HG02763 (cell line): ENCODE data around the gene TCF3.

Experiments used
- ATAC-seq: cut with Tn5 transposase; IDR thresholded peaks from one replicate; pipeline ENCODE4 v1.9.1; 2021; ENCODE audit warnings: mild to moderate bottlenecking, moderate library complexity; ENCODE audit not compliant: unreplicated experiment

The TCF3 gene

DNA sequence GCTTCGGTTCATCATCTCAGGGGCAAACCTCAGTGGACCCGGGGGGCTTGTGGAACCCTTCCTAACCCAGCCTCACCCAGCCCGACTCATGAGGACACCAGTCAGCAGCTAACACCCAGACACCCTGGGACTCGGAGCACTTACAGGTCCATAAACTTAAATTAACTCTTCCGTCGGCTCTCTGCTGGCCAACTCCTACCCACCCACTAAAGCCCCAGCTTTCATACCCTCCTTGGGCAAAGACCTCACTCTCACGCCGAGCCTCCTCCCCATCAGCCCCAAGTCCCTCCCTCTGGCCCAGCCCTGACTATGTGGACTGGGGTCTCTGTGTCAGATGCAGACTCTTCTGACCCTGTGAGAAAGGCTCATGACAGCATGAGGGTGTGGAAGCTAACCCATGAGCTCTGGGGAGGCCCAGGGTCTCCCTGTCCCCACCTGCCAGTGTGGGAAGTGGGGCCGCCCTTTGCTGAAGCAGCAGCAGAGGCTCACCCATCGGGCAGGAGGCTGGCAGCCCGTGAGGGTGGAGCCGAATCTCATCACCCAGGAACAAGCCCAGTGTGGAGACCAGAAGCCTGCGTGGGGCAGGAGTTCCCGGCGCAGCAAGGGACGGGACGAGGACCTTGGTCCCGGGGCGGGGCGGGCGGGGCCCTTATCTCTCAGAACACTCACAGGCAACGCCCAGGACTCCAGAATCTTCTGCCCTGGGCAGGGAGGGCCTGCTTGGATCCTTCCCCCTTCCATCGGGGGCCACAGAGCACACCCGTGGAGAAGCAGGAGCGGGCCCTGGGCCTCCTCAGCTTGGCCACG lies 19.8 kb downstream of the TCF3 start:
- ATAC-seq: no peak

- no peak for ATAC-seq
Measured at GRCh38 chr19:1631557-1632100, 20.8 kb downstream of the TCF3 start.

DNA sequence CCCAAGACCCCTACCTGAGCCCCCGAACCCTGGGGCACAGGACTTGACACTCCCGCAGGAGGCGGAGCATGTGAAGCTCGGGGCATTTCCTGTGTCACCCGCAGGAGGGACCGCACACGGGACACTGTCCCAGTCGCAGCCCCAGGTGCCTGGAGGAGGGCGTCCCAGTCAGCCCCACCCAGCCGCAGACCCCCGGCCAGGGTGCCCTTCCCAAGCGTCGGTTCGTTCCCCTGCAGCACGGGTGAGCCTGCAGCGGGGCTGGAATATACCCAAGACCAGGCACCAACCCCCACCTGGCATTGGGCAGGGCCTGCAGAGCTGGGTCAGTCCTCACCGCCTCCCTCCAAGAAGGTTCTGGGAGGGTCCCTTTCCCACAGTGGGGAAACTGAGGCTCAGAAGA lies 21.6 kb downstream of the TCF3 start:
- no peak for ATAC-seq

DNA sequence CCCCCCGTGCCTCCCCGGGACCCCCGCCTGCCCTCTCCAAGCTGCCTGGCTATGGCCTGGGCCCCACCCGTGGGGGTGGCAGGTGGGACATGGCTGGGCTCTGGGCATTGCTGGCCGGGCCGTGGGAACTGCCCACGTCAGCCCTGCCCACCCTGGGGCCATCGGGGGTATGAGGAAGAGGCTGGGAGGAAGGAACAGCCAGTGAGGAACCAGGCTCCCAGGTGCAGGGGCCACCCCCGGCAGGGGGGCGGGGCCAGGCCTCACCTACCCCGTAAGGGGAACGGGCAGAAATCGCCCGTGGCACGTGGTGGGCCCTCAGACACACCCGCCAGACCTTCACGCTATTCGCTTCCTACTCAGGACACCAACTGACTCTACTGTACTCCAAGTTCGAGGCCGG lies 22.4 kb downstream of the TCF3 start:
- no peak for ATAC-seq

DNA sequence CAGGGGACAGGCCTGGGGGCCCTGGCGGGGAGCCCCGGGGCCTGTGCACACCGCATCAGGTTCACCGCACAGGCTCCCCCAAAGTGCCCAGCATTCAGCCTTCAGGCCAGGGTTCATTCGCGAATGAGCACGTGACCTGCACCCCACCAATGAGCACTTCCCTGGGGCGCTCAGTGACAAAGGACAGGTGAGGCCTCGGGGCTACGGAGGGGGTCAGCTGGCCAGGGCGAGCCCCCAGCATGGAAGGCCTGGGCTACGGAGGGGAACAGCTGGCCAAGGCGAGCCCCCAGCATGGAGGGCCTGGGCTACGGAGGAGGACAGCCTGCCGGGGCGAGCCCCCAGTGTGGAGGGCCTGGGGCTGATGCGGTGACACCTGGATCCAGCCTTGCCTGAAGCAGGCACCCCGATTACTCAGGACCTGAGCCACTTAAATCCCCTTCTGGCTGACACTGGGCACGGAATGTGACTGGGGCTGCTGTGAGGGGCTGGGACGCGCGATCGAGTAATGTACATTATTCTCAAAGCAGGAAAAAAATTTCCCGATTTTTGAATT lies 23.1 kb downstream of the TCF3 start:
- ATAC-seq: no peak

DNA sequence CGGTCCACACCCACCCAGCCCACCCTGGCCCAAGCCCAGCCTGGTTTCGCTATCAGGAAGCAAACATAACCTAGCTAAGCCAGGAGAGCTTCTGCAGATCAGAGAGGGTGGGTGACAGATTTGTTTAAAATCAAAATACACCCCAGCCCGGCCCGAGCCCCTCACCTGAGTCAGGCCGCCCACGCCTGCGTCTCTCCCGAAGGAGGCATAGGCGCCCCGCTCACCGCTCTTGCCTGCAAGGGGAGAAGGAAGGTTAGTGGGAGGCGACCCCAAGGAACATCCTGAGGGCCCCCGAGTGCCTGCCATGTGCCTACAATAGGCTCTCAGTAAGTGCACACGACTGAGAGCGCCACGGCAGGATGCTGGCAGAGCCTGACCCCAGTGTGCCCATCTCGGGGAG lies 25.2 kb downstream of the TCF3 start:
- no peak for ATAC-seq

DNA sequence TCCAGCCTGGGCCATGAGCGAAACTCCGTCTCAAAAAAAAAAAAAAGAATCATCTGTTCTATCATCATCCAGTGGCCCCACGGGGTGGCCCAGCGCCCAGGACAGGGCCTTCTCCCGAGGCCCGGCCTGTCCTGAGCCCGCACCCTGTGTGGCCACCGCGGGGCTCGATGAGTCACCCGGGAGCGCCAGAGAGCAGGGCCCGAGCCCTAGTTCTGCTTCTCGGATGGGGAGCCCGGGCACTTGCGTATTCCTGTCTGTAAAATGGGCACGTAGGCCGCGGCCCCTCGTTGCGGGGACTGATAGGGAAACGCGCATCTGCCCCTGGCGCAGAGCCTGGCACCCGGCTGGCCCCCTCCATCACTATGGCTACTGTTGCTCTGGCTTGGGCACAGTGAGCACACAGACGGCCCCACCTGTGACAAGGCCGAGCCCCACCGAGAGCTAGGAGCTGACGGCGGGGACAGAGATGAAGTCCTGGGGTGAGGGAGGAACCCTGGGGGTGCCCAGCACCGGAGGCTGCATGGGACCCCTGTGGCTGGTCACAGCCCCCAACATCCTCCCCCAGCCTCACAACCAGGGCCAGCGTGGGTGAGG lies 25.9 kb downstream of the TCF3 start:
- no peak for ATAC-seq

DNA sequence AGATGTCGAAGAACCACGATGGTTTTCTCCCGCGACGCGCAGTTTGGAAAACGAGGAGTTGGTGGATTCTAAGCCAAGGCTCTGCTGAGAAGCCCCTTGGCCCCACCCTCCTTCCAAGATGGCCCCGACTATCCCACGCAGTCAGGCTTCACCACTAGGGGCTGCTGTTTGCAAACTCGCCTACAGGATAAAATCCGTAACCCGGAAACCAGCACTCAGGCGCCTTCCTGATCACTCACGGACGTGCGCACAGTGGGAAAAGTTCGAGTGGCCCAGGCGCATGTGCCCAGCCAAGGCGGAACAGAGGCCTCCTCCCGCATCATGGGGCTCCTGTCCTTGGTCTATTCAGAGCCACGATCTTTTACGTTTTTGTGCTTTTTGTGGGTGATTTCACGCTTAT lies 28.0 kb downstream of the TCF3 start:
- ATAC-seq: no peak

GRCh38 chr19:1622541-1622940 lies 29.9 kb downstream of the TCF3 start:
- ATAC-seq: no peak

DNA sequence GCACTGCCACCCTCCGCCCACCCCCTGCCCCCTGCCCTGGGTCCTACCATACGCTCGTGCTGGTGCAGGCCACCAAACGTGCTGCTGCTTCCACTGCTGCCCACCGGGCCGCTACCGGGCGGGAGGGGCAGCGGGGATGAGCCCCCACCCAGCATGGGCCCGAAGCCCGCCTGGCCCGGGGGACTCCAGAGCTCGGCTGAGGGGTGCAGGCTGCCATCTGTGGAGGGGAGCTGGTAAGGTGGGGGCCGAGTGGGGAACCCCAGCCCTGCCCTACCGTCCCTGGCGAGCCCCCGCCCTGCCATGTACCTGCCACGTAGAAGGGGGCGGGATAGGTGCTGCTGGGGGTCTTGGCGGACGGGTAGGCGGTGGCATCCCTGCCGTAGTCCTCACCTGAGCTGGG lies 30.4 kb downstream of the TCF3 start:
- ATAC-seq: no peak

DNA sequence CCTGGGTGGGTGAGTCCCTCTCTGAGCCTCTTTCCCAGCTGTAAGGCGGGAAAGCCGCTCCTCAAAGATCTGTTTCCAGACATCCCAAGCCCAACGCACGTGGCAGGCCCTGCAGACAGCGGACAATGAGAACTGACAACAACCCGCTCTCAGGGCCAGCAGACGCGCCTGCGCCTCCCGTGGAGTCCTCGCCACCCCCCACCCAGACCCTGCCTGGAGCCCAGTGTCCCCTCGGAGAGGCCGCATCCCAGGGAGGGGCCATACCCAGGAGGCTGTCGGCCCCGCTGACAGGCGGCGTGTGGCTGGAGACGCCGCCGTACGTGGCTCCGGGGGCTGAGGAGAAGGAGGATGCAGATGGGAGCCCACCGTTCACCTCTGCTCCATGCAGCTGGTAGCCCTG lies 30.8 kb downstream of the TCF3 start:
- no peak for ATAC-seq

GRCh38 chr19:1621021-1621420 lies 31.4 kb downstream of the TCF3 start:
- no peak for ATAC-seq

DNA sequence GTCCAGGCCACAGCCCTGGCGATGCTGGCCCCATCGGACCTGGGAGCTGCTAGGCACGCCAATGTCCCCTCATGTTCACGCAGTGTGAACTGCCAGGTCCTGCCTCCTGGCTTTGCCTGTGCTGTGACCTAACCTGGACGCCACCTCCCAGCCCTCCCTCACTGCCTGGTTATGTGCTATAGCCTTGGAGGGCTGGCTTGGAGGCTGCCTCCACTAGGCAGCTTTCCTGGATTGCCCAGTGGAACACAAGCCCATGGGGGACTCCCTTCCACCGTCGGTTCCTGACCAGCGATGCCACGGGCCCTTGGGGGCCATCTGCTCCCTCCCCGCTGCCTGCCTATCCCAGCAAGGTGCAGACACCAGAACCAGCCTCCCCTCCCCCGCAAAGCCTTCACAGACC lies 31.9 kb downstream of the TCF3 start:
- no peak for ATAC-seq

GRCh38 chr19:1619703-1620102 lies 32.7 kb downstream of the TCF3 start:
- ATAC-seq: no peak

- no peak for ATAC-seq
Measured at GRCh38 chr19:1619094-1619439, 33.3 kb downstream of the TCF3 start.

DNA sequence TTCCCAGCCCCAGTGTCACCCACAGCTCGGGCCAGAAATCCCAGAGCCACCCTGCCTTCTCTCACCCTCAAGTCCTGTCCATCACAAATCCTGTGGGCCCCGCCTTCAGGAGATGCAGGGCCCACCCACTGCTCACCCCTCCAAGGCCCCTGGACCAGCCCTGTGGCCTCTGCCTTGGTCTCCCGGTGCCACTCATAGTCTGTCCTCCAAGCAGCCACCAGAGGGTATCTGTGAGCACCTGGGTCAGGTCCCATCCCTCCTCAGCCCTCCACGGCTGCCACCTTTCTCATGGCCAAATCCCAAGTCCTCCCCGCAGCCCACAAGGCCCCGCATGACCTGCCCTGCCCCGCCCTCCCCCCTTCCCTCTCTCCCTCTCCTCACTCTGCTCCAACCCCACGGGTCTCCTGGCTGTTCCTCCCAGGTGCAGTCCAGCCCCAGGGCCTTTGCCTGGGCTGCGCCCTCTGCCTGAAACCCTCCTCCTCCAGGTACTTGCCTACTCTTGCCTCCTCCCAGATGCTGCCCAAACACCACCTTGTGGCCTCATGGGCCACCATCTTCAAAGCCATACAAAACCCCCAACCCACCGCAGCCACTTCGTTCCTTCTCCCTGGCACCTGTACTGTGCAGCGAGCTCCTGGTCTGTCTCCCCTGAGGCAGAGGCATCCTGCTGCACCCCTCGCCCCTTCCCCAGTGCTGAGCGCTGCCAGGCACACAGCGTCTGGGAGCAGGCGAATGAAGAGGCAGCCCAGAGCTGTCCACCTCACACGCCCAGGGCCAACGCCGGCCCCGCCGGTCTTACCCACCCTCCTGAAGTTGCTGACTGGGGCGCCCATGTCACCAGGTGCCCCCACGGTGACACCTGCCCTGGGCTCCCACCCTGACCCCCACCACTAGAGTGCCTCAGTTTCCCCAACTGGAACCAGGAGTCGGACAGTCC lies 34.0 kb downstream of the TCF3 start:
- ATAC-seq: no peak

DNA sequence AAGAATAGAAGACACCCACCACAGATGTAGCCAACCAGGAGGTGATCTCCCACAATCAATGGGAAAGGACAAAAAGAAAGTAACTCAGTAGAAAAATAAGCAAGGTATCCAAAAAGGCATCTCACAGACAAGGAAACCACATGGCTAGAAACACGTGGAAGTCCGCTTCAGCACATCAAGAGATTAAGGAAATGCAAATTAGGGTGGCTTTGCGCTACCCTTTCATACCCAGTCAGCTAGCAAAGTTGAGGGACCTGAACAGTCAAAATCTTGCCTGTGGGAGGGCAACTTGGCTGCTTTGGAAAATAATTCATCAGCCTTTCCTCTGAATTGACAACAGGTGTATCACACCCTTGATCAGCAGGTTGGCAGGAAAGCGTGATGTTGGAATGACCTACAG lies 35.5 kb downstream of the TCF3 start:
- no peak for ATAC-seq

GRCh38 chr19:1616396-1616795 lies 36.0 kb downstream of the TCF3 start:
- no peak for ATAC-seq

DNA sequence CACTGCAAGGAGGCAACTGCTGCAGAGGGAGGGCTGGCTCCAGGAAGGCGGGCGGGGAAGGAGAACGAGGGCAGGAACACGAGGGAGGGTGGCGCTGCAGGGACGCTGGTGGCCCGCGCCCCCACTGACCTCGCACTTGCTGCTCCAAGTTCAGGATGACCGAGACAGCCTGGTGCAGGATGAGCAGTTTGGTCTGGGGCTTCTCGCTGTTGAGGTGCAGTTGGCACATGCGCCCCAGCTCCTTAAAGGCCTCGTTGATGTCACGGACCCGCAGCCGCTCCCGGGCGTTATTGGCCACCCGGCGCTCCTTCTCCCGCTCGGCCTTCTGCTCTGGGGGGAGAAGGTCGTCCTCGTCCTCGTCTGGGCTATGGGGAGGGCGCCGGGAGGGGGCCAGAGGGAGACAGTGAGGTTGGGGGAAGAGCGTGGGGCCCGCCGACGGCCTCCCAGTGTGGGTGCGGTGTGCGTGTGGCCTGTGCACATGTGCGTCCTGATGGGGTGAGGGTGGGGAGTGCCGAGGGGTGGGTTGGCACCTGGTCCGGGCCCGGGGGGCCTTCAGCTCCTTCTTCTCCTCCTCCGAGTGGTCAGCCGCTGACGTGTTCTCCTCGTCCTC lies 37.2 kb downstream of the TCF3 start:
- no peak for ATAC-seq

DNA sequence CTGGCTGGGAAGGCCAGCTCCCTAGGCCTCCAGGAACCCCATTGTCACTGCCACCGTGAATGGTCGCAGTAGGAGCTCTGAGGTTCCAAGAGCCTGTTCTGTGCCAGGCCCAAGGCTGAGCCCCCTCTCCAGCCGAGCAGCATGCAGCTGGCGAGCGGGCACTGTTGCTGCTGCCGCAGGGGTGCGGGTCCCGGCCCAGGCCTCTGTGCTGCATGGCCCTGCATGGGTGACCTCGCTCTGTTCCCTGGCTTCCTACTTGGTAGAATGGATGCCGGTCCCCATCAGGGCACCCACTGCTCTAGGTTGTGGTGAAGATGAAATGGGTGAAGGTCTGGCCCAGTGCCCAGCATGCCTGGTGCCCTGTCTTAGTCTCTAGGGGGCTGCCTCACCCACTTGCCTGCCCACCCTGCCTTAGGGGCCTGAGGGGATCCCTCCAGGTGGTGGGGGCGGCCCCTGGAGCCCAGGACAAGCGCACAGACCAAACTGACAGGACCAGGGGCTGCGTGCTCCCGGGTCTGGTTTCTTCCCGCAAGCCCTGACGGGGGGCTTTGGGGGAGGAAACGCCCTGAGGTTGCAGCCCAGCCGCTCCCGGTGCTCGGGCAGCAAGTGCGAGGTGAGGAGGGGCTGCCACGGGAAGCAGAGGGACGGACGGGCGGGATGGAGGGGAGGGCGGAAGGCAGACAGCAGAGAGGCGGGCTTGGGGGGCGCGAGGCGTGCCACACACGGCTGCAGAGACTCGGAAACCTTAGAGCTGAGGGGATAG lies 38.4 kb downstream of the TCF3 start:
- ATAC-seq: no peak
